Choroid plexus epithelial cell (primary cell): ENCODE data around the gene TTC29.

Experiments
- DNase-seq: peaks from one replicate; pipeline ENCODE4 v3.0.0-alpha.2; 2010; ENCODE audit warnings: low read depth
- H3K4me3 ChIP-seq: 2 replicates; pipeline ENCODE4 v1.5.1; 2011; ENCODE audit warnings: low read depth, mild to moderate bottlenecking, control low read depth, low read length, moderate library complexity
- TF ChIP-seq, protein P1 (sequence below): conservative IDR thresholded peaks from 2 replicates; pipeline ENCODE4 v1.5.1; 2011; ENCODE audit warnings: low read depth, mild to moderate bottlenecking, control low read depth, inconsistent platforms, low read length, moderate library complexity

Gene TTC29

GRCh38 chr4:146932116-146932515 lies 13.5 kb downstream of the TTC29 start:
- TF ChIP-seq, protein P1, sequence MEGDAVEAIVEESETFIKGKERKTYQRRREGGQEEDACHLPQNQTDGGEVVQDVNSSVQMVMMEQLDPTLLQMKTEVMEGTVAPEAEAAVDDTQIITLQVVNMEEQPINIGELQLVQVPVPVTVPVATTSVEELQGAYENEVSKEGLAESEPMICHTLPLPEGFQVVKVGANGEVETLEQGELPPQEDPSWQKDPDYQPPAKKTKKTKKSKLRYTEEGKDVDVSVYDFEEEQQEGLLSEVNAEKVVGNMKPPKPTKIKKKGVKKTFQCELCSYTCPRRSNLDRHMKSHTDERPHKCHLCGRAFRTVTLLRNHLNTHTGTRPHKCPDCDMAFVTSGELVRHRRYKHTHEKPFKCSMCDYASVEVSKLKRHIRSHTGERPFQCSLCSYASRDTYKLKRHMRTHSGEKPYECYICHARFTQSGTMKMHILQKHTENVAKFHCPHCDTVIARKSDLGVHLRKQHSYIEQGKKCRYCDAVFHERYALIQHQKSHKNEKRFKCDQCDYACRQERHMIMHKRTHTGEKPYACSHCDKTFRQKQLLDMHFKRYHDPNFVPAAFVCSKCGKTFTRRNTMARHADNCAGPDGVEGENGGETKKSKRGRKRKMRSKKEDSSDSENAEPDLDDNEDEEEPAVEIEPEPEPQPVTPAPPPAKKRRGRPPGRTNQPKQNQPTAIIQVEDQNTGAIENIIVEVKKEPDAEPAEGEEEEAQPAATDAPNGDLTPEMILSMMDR = no peak
- DNase-seq = peak; percentile 4

DNA sequence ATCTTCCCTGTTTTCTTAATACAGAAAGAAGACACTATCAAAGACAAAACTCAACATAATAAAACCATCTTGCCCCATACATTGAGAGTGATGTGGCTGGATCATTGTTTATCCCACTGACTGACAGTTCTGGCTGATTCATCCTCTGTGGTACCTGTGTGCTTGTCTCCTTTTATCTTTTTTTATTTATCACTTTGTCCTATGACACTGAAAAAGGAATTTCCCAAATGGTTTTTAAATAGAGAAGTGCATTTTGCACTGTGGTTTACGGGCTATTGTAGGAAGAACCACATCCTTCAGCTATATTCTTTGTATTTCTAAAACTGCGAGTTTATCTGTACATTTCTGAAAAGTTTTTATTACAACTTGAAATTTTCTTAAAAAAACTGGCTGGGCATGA lies 15.0 kb downstream of the TTC29 start:
- TF ChIP-seq, protein P1 = no peak
- DNase-seq = no peak
- H3K4me3 ChIP-seq = no peak overlapping the region

More at GRCh38 chr4:146932116-146932515, 13.5 kb downstream of the TTC29 start:
- H3K4me3 ChIP-seq = no peak overlapping the region

DNA sequence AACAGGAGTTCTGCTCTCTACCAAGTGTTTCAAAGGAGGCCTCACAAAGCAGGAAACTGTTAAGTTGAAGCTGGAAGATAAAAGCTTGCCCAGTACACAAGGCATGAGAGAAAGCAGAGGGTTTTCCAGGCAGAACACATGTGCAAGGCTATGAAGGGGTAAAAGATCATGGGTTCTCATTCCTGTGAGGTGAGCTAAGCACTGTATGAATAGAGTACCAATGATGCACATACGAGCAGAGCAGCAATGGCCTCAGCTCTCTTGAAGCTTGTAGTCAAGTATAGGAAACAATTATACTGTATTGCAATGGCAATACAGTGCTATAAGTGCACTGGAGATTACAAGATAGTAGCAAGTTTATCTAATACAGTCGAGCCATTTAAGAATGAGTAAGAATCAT lies 18.0 kb downstream of the TTC29 start:
- DNase-seq = peak; percentile 13
- TF ChIP-seq, protein P1 = no peak
- H3K4me3 ChIP-seq = no peak overlapping the region

DNA sequence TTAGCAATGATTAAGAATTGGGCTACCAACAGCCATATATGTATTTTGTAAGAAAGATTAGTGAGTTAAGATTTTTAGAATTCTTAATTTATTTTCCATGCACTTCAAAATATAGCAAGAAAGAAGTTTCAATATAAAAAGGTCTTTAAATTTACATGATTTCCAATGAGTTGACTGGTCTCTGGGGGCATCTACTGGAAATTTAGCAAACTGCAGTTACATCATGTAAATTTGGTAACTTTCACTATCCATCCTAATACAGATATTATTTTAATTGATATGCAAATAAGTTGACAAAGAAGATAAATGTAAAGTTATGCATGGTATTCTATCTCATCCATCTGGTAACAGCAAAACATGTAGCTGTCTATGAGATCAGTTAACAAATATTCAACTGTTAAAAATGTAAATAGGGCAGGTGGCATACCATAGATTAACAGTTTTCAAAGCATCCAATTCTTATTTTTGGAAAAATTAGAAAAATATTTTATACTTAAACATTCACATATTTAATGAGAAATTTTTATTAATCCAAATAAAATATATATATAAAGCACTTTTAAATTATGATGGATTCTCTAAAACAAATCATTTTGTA lies 29.1 kb downstream of the TTC29 start:
- peak; percentile 69 for DNase-seq
- TF ChIP-seq, protein P1 = peak; percentile 67
- no peak overlapping the region for H3K4me3 ChIP-seq

DNA sequence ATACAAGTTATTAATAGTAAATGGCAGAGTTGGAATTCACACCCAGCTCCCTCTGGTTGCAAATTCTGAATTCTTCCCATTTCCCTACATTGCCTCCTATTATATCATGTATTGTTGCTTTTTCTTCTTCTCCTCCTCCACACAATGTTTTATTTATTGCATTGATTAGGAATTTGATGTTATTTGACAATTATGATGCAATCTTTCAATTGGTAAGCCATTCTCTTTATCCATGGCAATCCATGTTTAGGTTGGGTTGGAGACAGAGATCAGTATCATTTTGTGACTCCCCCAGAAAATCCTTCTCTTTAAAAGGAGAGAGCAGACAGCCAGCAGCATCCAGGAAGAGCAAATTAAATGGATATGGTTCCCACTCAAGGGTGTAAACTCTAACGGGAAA lies 30.5 kb downstream of the TTC29 start:
- no peak for DNase-seq
- TF ChIP-seq, protein P1 = no peak
- no peak overlapping the region for H3K4me3 ChIP-seq

GRCh38 chr4:146900295-146900694 lies 45.4 kb downstream of the TTC29 start:
- TF ChIP-seq, protein P1 = no peak
- DNase-seq = no peak
- no peak overlapping the region for H3K4me3 ChIP-seq

- H3K4me3 ChIP-seq = no peak overlapping the region
- TF ChIP-seq, protein P1 = no peak
- no peak for DNase-seq
Measured at GRCh38 chr4:146890301-146890700, 55.4 kb downstream of the TTC29 start.
